Natural killer cell (primary cell): ENCODE data around the gene FLRT2. TPM values are rescaled to one million over a fixed set of nuclear protein-coding genes. Genes with fewer than 3 reads are reported as not detected.

Experiments
- ATAC-seq, 3 donors: fragments of 150-1000 bp in 2 of 3; fragments of 200-7000 bp in 1 of 3; cut with Tn5 transposase; 1 replicate in 1 of 3; 2 replicates in 2 of 3; pipeline ENCODE4 v1.10.0; 2021; ENCODE audit warnings: mild to moderate bottlenecking in 2 of 3, moderate library complexity in 2 of 3
- DNase-seq, 2 donors: peaks; one replicate each; pipeline versions ENCODE4 v3.0.0 to v3.0.0-alpha.2; 2013 to 2021; ENCODE audit warnings: mixed read lengths in 1 of 2
- H3K27ac ChIP-seq: one replicate; pipeline ENCODE4 v1.5.1; 2013; ENCODE audit warnings: mild to moderate bottlenecking, low read length
- H3K27me3 ChIP-seq: one replicate; pipeline ENCODE4 v1.6.1; 2013; ENCODE audit warnings: low read length; ENCODE audit not compliant: control insufficient read depth, insufficient read depth
- H3K36me3 ChIP-seq: one replicate; pipeline ENCODE4 v1.6.1; 2013; ENCODE audit warnings: low read length; ENCODE audit not compliant: control insufficient read depth, insufficient read depth
- H3K4me1 ChIP-seq: one replicate; pipeline ENCODE4 v1.6.1; 2013; ENCODE audit warnings: low read length; ENCODE audit not compliant: control insufficient read depth, insufficient read depth
- H3K4me3 ChIP-seq: one replicate; pipeline ENCODE4 v1.5.1; 2013; ENCODE audit warnings: low read length
- H3K9me3 ChIP-seq: one replicate; pipeline ENCODE4 v1.6.1; 2013; ENCODE audit warnings: low read length; ENCODE audit not compliant: control insufficient read depth, insufficient read depth
- H3K27ac Mint-ChIP-seq, 2 donors: one replicate each; pipeline ENCODE4 v1.8.0; 2022; ENCODE audit warnings: mild to moderate bottlenecking in 2 of 2, mixed read lengths in 2 of 2, moderate library complexity in 1 of 2
- H3K27me3 Mint-ChIP-seq, 2 donors: one replicate each; pipeline ENCODE4 v1.8.0; 2022; ENCODE audit warnings: low read depth in 2 of 2, mixed read lengths in 2 of 2
- H3K36me3 Mint-ChIP-seq: one replicate; pipeline ENCODE4 v1.8.0; 2022; ENCODE audit warnings: mixed read lengths
- H3K4me1 Mint-ChIP-seq, 2 donors: one replicate each; pipeline ENCODE4 v1.8.0; 2022; ENCODE audit warnings: mixed read lengths in 2 of 2
- H3K4me3 Mint-ChIP-seq: one replicate; pipeline ENCODE4 v1.8.0; 2022; ENCODE audit warnings: mild to moderate bottlenecking, moderate library complexity, mixed read lengths
- H3K9me3 Mint-ChIP-seq, 2 donors: one replicate each; pipeline ENCODE4 v1.8.0; 2022; ENCODE audit warnings: mixed read lengths in 2 of 2
- WGBS: methylation state at CpG from one replicate; pipeline ENCODE4 v1.1.7; 2013; ENCODE audit warnings: missing lambda C conversion rate; ENCODE audit not compliant: insufficient coverage; 5-methylcytosine and 5-hydroxymethylcytosine counted together
- intact Hi-C: fragments of 100-400 bp; cut with micrococcal nuclease; formaldehyde crosslinking; loops from one replicate; pipeline ENCODE4 v1.14.2; 2022
- total RNA-seq, 4 donors: library from RNA; stranded (reverse); fragments of 120-200 nt in 1 of 4; gene quantifications; one replicate each; pipeline versions ENCODE4 v1.2.3 to v1.2.4, GENCODE V29; 2013 to 2022
- TF ChIP-seq, protein P1 (sequence below): fragments of 200-600 bp; IDR thresholded peaks from one replicate; pipeline ENCODE4 v1.8.0; 2022; ENCODE audit warnings: antibody characterized with exemption

Gene FLRT2
- total RNA-seq, 3 donors from 2014 or later (not counting 1 experiment from before 2014, with no cell fraction given): not detected

DNA sequence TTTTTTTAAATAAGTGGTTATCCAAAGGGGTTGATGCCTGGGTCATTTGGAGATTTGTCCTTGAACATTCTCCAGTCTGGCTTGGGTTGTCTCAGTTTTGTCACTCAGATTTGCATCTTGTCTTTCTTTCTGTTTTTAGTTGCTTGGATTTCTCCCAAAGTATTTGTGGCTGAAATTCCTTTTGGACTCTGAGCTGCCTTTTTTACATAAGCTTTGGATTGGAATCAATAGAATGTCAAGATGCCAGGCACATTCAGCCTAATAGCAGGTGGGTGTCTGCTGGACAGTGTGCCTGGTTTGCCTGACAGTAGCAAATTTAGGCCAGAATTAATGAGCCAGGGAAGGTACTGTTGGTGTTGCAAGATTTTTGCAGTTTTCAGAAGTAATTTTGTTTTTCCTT lies 50.0 kb downstream of the FLRT2 start:
- Mint-ChIP-seq H3K36me3 (no peaks in the 10 kb centered on the region), H3K27ac (no peak overlapping the region), H3K4me3 (no peak overlapping the region), H3K9me3 (no peaks in the 10 kb centered on the region), H3K4me1 (no peaks in the 10 kb centered on the region), H3K27me3 (no peaks in the 10 kb centered on the region)
- H3K27ac ChIP-seq: no peak overlapping the region
- DNase-seq (no peak), ATAC-seq (no peak)
- no peaks in the 10 kb centered on the region for H3K4me1 ChIP-seq
- TF ChIP-seq, protein P1, sequence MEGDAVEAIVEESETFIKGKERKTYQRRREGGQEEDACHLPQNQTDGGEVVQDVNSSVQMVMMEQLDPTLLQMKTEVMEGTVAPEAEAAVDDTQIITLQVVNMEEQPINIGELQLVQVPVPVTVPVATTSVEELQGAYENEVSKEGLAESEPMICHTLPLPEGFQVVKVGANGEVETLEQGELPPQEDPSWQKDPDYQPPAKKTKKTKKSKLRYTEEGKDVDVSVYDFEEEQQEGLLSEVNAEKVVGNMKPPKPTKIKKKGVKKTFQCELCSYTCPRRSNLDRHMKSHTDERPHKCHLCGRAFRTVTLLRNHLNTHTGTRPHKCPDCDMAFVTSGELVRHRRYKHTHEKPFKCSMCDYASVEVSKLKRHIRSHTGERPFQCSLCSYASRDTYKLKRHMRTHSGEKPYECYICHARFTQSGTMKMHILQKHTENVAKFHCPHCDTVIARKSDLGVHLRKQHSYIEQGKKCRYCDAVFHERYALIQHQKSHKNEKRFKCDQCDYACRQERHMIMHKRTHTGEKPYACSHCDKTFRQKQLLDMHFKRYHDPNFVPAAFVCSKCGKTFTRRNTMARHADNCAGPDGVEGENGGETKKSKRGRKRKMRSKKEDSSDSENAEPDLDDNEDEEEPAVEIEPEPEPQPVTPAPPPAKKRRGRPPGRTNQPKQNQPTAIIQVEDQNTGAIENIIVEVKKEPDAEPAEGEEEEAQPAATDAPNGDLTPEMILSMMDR: no peak
- H3K36me3 ChIP-seq: no peaks in the 10 kb centered on the region
- intact Hi-C loops: no loop called here
- no peaks in the 10 kb centered on the region for H3K27me3 ChIP-seq
- H3K9me3 ChIP-seq: no peaks in the 10 kb centered on the region
- H3K4me3 ChIP-seq: no peak overlapping the region

DNA sequence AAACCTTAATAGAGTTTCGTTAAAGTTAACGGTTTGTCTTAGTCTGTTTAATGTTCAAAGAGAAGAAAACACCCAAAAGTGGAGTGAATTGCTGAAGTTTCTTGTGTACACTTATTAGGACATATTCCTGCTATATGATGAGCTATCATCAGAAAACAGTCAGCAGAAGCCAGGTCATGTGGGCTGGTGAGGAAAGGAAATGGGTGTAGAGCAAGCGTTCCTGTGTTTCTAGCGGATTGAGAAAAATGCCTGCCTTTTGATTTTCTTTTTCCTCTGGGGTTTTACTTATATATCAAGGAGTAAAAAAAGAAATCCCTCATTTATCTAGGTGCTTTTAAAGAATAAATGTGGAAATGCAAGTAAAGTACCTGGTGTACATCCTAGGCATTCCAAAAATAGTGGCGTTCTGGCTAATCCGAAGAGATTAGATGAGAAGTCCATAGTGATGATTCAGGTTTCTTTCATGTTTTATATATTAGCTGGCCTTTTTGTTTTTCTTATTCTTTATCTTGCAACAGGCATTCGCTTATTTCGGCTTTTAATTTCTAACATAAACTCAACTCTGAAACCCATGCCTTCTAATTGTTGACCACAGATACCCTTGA lies 50.7 kb downstream of the FLRT2 start:
- intact Hi-C loops: no loop called here
- H3K4me3 Mint-ChIP-seq: no peak overlapping the region
- no peaks in the 10 kb centered on the region for H3K36me3 Mint-ChIP-seq
- no peak overlapping the region for H3K4me3 ChIP-seq
- H3K27me3 ChIP-seq: no peaks in the 10 kb centered on the region
- H3K27ac Mint-ChIP-seq: no peak overlapping the region
- no peak overlapping the region for H3K27ac ChIP-seq
- no peaks in the 10 kb centered on the region for H3K4me1 Mint-ChIP-seq
- DNase-seq: no peak
- H3K9me3 Mint-ChIP-seq: no peaks in the 10 kb centered on the region
- TF ChIP-seq, protein P1: no peak
- H3K27me3 Mint-ChIP-seq: no peaks in the 10 kb centered on the region
- no peaks in the 10 kb centered on the region for H3K36me3 ChIP-seq
- no peaks in the 10 kb centered on the region for H3K9me3 ChIP-seq
- 93% methylated on average over 6 of the region's 8 CpGs for WGBS
- no peaks in the 10 kb centered on the region for H3K4me1 ChIP-seq
- no peak for ATAC-seq

DNA sequence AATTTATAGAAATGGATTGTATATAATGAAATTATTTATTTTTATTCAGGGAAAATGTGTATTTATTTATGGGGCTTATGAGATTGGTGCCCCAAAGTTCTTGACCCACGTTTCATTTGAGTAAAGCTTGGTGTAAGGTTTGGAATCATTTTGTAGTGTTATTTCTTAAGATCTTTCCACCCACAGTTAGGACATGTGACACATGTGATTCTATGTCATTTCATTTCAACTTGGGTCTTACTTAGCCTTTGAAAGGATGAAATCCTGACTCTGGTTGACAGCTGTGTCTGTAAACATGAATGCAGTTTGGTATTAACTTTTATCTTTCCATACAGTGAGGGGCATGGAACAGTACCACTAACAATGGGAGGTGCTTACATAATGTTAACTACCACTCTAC lies 51.7 kb downstream of the FLRT2 start:
- Mint-ChIP-seq H3K27ac (no peak overlapping the region), H3K36me3 (no peaks in the 10 kb centered on the region), H3K4me3 (no peak overlapping the region), H3K9me3 (no peaks in the 10 kb centered on the region), H3K4me1 (no peaks in the 10 kb centered on the region), H3K27me3 (no peaks in the 10 kb centered on the region)
- no peak for ATAC-seq
- no CpG with 5 or more reads among the region's 1 CpG for WGBS
- H3K27ac ChIP-seq: no peak overlapping the region
- no peaks in the 10 kb centered on the region for H3K4me1 ChIP-seq
- H3K27me3 ChIP-seq: no peaks in the 10 kb centered on the region
- no peaks in the 10 kb centered on the region for H3K9me3 ChIP-seq
- TF ChIP-seq, protein P1: no peak
- H3K4me3 ChIP-seq: no peak overlapping the region
- DNase-seq: no peak
- H3K36me3 ChIP-seq: no peaks in the 10 kb centered on the region
- intact Hi-C loops: no loop called here

DNA sequence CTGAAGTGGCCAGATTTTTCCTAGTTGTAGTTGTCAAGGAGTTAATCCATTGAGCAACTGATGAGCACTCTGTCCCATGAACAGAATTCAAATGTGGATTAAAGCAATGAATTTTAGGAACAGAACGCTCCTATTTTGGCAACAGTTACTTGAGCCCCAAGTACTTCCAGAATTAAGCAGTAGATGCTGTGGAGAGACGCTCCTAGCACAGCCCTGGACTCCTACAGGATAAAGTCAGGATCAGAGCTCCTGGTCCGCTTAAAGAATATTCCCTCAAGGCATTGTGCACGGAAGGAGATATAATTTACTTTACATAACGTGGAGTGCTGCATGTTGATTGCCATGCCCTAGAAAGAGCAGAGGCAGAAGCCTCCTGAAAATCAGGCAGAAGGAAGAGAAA lies 53.4 kb downstream of the FLRT2 start:
- H3K27me3 Mint-ChIP-seq: peaks cover 0 to 8% of the 10 kb centered on the region in 2 donors

More for the DNA sequence above, 53.4 kb downstream of the FLRT2 start:
- H3K36me3 ChIP-seq: no peaks in the 10 kb centered on the region
- TF ChIP-seq, protein P1: no peak
- H3K27me3 ChIP-seq: no peaks in the 10 kb centered on the region
- H3K36me3 Mint-ChIP-seq: no peaks in the 10 kb centered on the region
- H3K27ac ChIP-seq: no peak overlapping the region
- no peak overlapping the region for H3K4me3 Mint-ChIP-seq
- H3K4me1 Mint-ChIP-seq: peaks cover 6% of the 10 kb centered on the region in 2 donors
- no peak overlapping the region for H3K27ac Mint-ChIP-seq
- ATAC-seq (no peak), DNase-seq (no peak)
- 88% methylated on average over 5 of the region's 5 CpGs for WGBS
- no peak overlapping the region for H3K4me3 ChIP-seq
- H3K9me3 Mint-ChIP-seq: no peaks in the 10 kb centered on the region
- no peaks in the 10 kb centered on the region for H3K4me1 ChIP-seq
- no peaks in the 10 kb centered on the region for H3K9me3 ChIP-seq
- intact Hi-C loops: no loop called here
